CD4-positive, alpha-beta memory T cell (primary cell): ENCODE data around the gene CHSY1. TPM values are rescaled to one million over a fixed set of nuclear protein-coding genes. Genes with fewer than 3 reads are reported as not detected.
A peak's percentile ranks its signal among the peaks of the same experiment; 100 is the strongest.

ENCODE experiments used
- CTCF ChIA-PET: fragments of 350-600 bp; sonication (Branson Sonifier 250); formaldehyde crosslinking; loops from one replicate; lab custom pipeline; 2021; ENCODE audit warnings: inconsistent platforms; ENCODE audit not compliant: partially characterized antibody; lab: Charles Lee
- POLR2A ChIA-PET: fragments of 350-600 bp; sonication (Branson Sonifier 250); formaldehyde crosslinking; loops from one replicate; lab custom pipeline; 2021; ENCODE audit not compliant: partially characterized antibody; lab: Charles Lee
- DNase-seq, 5 donors: peaks; one replicate each; pipeline versions ENCODE4 v3.0.0 to v3.0.0-alpha.2; 2020 to 2022; ENCODE audit warnings: mixed read lengths in 1 of 5
- H3K27ac ChIP-seq: one replicate; pipeline ENCODE4 v1.7.0; 2013; ENCODE audit warnings: low read depth, low read length
- H3K27me3 ChIP-seq: 2 replicates; pipeline ENCODE4 v1.7.0; 2013; ENCODE audit warnings: mild to moderate bottlenecking, low read length, moderate library complexity; ENCODE audit not compliant: insufficient read depth
- H3K36me3 ChIP-seq: 2 replicates; pipeline ENCODE4 v1.7.0; 2013; ENCODE audit warnings: mild to moderate bottlenecking, low read length, moderate library complexity; ENCODE audit not compliant: insufficient read depth
- H3K4me1 ChIP-seq: 2 replicates; pipeline ENCODE4 v1.7.0; 2013; ENCODE audit warnings: mild to moderate bottlenecking, low read length, moderate library complexity; ENCODE audit not compliant: insufficient read depth
- H3K4me3 ChIP-seq, 2 donors: one replicate each; pipeline ENCODE4 v1.7.0; 2013; ENCODE audit warnings: low read length in 2 of 2, mild to moderate bottlenecking in 1 of 2
- H3K9me3 ChIP-seq, 2 donors: one replicate each; pipeline ENCODE4 v1.7.0; 2013; ENCODE audit warnings: low read length in 2 of 2, control low read depth in 1 of 2; ENCODE audit not compliant: control insufficient read depth in 1 of 2
- H3K27ac Mint-ChIP-seq, 7 donors: one replicate each; pipeline ENCODE4 v1.8.0; 2020 to 2021; ENCODE audit warnings: mixed read lengths in 7 of 7, mild to moderate bottlenecking in 6 of 7, inconsistent platforms in 3 of 7, moderate library complexity in 3 of 7
- H3K27me3 Mint-ChIP-seq, 2 donors: one replicate each; pipeline ENCODE4 v1.8.0; 2020 to 2021; ENCODE audit warnings: mixed read lengths in 2 of 2
- H3K36me3 Mint-ChIP-seq, 2 donors: one replicate each; pipeline ENCODE4 v1.8.0; 2020 to 2021; ENCODE audit warnings: mixed read lengths in 2 of 2, inconsistent platforms in 1 of 2, mild to moderate bottlenecking in 1 of 2
- H3K4me1 Mint-ChIP-seq, 4 donors: one replicate each; pipeline ENCODE4 v1.8.0; 2020 to 2021; ENCODE audit warnings: mixed read lengths in 4 of 4, mild to moderate bottlenecking in 1 of 4
- H3K4me3 Mint-ChIP-seq, 8 donors: one replicate each; pipeline ENCODE4 v1.8.0; 2020 to 2021; ENCODE audit warnings: mixed read lengths in 8 of 8, mild to moderate bottlenecking in 7 of 8, moderate library complexity in 6 of 8, inconsistent platforms in 3 of 8
- H3K9me3 Mint-ChIP-seq, 8 donors: one replicate each; pipeline ENCODE4 v1.8.0; 2020 to 2021; ENCODE audit warnings: mixed read lengths in 8 of 8, mild to moderate bottlenecking in 5 of 8, inconsistent platforms in 3 of 8, moderate library complexity in 1 of 8
- intact Hi-C: fragments of 100-400 bp; cut with micrococcal nuclease; formaldehyde crosslinking; loops from one replicate; pipeline ENCODE4 v1.15.1; 2023
- polyA plus RNA-seq, 2 donors: library from polyadenylated mRNA; unstranded; fragments of 300-500 nt; fragmentation: Illumina TruSeq; gene quantifications; one replicate each; pipeline ENCODE4 v1.2.3, GENCODE V29; 2021
- total RNA-seq, 2 experiments: library from RNA; stranded (reverse); gene quantifications; one replicate each; pipeline ENCODE4 v1.2.3, GENCODE V29; 2021

CHSY1 gene
- total and polyA plus RNA-seq, 4 experiments from 2014 or later, result 0.64 to 11.9 (median 6.9) TPM

DNA sequence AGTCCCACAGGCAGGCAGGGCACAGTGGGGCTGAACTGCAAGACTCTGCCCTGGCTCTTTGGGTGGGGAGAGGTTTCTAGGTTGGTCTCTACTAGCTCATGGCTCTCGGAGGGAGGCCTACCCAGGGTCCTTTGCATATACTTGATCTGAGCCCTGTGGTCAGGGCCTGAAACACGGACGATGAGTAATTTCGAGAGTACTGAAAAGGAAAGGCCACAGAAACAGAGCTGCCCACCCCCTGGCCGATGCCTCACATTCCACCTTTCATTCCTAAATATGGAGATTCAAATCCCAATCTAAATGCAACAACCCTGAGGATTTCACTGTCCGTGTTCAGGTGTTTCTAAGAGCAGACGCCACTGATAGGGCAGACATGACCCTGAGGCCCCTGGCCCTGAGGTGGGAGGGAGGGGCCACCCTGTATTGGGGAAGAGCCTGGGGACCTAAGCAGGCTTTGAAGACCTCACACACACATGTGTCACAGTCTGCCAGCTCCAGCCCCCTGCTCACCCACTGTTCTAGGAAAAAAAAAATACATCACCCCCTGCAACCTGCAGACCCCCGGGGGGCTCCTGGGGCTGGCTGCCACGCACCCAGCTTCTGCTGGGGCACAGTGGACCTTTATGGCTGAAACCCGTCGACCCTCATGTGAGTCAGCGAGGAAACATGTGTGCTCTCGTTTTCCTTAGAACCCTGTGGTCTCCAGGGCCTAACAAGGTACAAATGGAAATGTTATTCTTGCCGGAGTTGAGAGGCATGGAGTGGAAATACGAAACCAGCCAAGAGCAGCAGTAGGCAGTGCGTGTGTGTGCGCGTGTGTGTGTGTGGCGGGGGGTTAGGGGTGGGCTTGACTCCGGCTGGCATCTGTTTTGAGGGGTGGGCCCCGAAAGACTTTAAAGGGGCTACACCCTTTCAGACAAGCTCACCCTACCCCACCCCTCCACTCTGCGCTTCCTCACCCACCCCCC is 112.7 kb downstream of the CHSY1 start:
- CTCF ChIA-PET, result no interaction called here
- intact Hi-C loops, result no loop called here

GRCh38 chr15:101138086-101138660 is 113.7 kb downstream of the CHSY1 start:
- no peak overlapping the region for H3K4me3 ChIP-seq
- Mint-ChIP-seq H3K4me1 (peaks cover 13 to 24% (median 18%) of the 10 kb centered on the region in 4 donors), H3K36me3 (peaks cover 0 to 5% of the 10 kb centered on the region in 2 donors), H3K27ac (peak overlapping the region in 1 of 7 donors; percentile 45), H3K9me3 (peaks cover 0 to 10% (median 6%) of the 10 kb centered on the region in 8 donors), H3K27me3 (peaks cover 0 to 2% of the 10 kb centered on the region in 2 donors), H3K4me3 (no peak overlapping the region)
- CTCF ChIA-PET, result no interaction called here
- H3K27me3 ChIP-seq, result no peaks in the 10 kb centered on the region
- no peaks in the 10 kb centered on the region for H3K36me3 ChIP-seq
- peaks cover 18% of the 10 kb centered on the region for H3K4me1 ChIP-seq
- intact Hi-C loops, result no loop called here
- H3K27ac ChIP-seq, result no peak overlapping the region
- no peaks in the 10 kb centered on the region for H3K9me3 ChIP-seq
- no peak for DNase-seq
- POLR2A ChIA-PET, result no interaction called here

More for the DNA sequence above, 112.7 kb downstream of the CHSY1 start:
- peaks cover 0 to 5% of the 10 kb centered on the region in 2 donors for H3K36me3 Mint-ChIP-seq
- no peak overlapping the region for H3K27ac Mint-ChIP-seq
- Histone ChIP-seq H3K4me1 (peaks cover 18% of the 10 kb centered on the region), H3K36me3 (no peaks in the 10 kb centered on the region), H3K4me3 (no peak overlapping the region), H3K27me3 (no peaks in the 10 kb centered on the region), H3K27ac (no peak overlapping the region), H3K9me3 (no peaks in the 10 kb centered on the region)
- peaks cover 13 to 24% (median 18%) of the 10 kb centered on the region in 4 donors for H3K4me1 Mint-ChIP-seq
- H3K4me3 Mint-ChIP-seq, result no peak overlapping the region
- POLR2A ChIA-PET, result no interaction called here
- no peak for DNase-seq
- peaks cover 0 to 10% (median 6%) of the 10 kb centered on the region in 8 donors for H3K9me3 Mint-ChIP-seq
- peaks cover 0 to 2% of the 10 kb centered on the region in 2 donors for H3K27me3 Mint-ChIP-seq

GRCh38 chr15:101137312-101137940 is 114.4 kb downstream of the CHSY1 start:
- H3K4me3 Mint-ChIP-seq, result peak overlapping the region in 4 of 8 donors; percentile 21 to 54 (median 43)
- peak overlapping the region in 2 of 7 donors; percentile 9 to 76 for H3K27ac Mint-ChIP-seq
- intact Hi-C loops, result no loop called here
- H3K9me3 ChIP-seq, result no peaks in the 10 kb centered on the region
- no peak for DNase-seq
- H3K36me3 Mint-ChIP-seq, result peaks cover 0 to 5% of the 10 kb centered on the region in 2 donors
- H3K27ac ChIP-seq, result no peak overlapping the region
- ChIA-PET CTCF (no interaction called here), POLR2A (no interaction called here)
- H3K36me3 ChIP-seq, result no peaks in the 10 kb centered on the region
- peaks cover 0 to 10% (median 6%) of the 10 kb centered on the region in 8 donors for H3K9me3 Mint-ChIP-seq
- H3K4me1 Mint-ChIP-seq, result peaks cover 13 to 24% (median 18%) of the 10 kb centered on the region in 4 donors
- no peak overlapping the region for H3K4me3 ChIP-seq
- H3K27me3 ChIP-seq, result no peaks in the 10 kb centered on the region
- H3K4me1 ChIP-seq, result peaks cover 18% of the 10 kb centered on the region
- peaks cover 0 to 2% of the 10 kb centered on the region in 2 donors for H3K27me3 Mint-ChIP-seq

- Histone ChIP-seq H3K36me3 (no peaks in the 10 kb centered on the region), H3K4me3 (no peak overlapping the region), H3K4me1 (peaks cover 18% of the 10 kb centered on the region), H3K27me3 (no peaks in the 10 kb centered on the region), H3K9me3 (no peaks in the 10 kb centered on the region), H3K27ac (no peak overlapping the region)
- H3K4me1 Mint-ChIP-seq, result peaks cover 13 to 24% (median 18%) of the 10 kb centered on the region in 4 donors
- H3K9me3 Mint-ChIP-seq, result peaks cover 0 to 10% (median 6%) of the 10 kb centered on the region in 8 donors
- intact Hi-C loops, result no loop called here
- H3K27me3 Mint-ChIP-seq, result peaks cover 0 to 2% of the 10 kb centered on the region in 2 donors
- peak overlapping the region in 2 of 8 donors; percentile 25 to 46 for H3K4me3 Mint-ChIP-seq
- no peak for DNase-seq
- H3K36me3 Mint-ChIP-seq, result peaks cover 0 to 5% of the 10 kb centered on the region in 2 donors
- POLR2A ChIA-PET, result no interaction called here
- CTCF ChIA-PET, result no interaction called here
- H3K27ac Mint-ChIP-seq, result peak overlapping the region in 3 of 7 donors; percentile 55 to 81 (median 76)
Observed at GRCh38 chr15:101136381-101137268, 115.2 kb downstream of the CHSY1 start.

DNA sequence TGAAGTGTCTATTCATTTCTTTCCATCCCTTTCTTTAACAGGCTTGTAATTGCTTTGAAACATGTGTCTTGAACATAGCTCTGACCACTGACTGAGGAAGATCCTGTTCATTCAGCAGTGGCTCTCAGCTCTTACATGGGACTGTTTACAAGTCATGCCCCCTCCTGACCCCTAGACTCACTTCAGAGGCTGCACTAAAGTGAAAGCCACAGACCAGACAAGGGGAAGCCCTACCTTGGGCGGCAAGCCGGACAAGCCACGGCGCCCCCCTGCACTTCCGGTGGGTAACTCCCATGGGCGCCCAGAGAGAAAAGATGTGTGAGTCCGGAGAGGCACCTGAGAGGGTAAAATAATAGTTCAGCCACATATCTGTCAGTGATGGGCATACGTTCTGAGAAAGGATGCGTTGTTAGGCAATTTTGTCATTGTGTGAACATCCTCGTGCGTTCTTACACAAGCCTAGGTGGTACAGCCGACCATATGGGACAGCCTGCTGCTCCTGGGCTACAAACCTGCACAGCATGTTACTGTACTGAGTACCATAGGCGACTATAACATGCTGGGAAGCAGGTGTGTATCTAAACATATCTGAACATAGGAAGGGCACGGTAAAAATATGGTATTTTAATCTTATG is 116.2 kb downstream of the CHSY1 start:
- intact Hi-C loops, result no loop called here
- no peak for DNase-seq
- H3K4me3 Mint-ChIP-seq, result peak overlapping the region in 1 of 8 donors; percentile 35

GRCh38 chr15:101134780-101135179 is 117.1 kb downstream of the CHSY1 start:
- Histone ChIP-seq H3K9me3 (no peaks in the 10 kb centered on the region), H3K27me3 (no peaks in the 10 kb centered on the region), H3K27ac (no peak overlapping the region), H3K4me3 (no peak overlapping the region), H3K36me3 (no peaks in the 10 kb centered on the region), H3K4me1 (peaks cover 18% of the 10 kb centered on the region)
- Mint-ChIP-seq H3K27me3 (peaks cover 0 to 3% of the 10 kb centered on the region in 2 donors), H3K9me3 (peaks cover 0 to 10% (median 7%) of the 10 kb centered on the region in 8 donors), H3K27ac (no peak overlapping the region), H3K4me3 (no peak overlapping the region), H3K4me1 (peaks cover 13 to 24% (median 20%) of the 10 kb centered on the region in 4 donors), H3K36me3 (peaks cover 0 to 5% of the 10 kb centered on the region in 2 donors)
- DNase-seq, result no peak
- intact Hi-C loops, result no loop called here
- POLR2A ChIA-PET, result no interaction called here
- CTCF ChIA-PET, result no interaction called here

More for the DNA sequence above, 116.2 kb downstream of the CHSY1 start:
- peaks cover 0 to 2% of the 10 kb centered on the region in 2 donors for H3K27me3 Mint-ChIP-seq
- peaks cover 18% of the 10 kb centered on the region for H3K4me1 ChIP-seq
- H3K9me3 Mint-ChIP-seq, result peaks cover 0 to 10% (median 6%) of the 10 kb centered on the region in 8 donors
- peak overlapping the region in 2 of 7 donors; percentile 17 to 43 for H3K27ac Mint-ChIP-seq
- no peaks in the 10 kb centered on the region for H3K36me3 ChIP-seq
- POLR2A ChIA-PET, result no interaction called here
- CTCF ChIA-PET, result no interaction called here
- H3K9me3 ChIP-seq, result no peaks in the 10 kb centered on the region
- peaks cover 13 to 24% (median 18%) of the 10 kb centered on the region in 4 donors for H3K4me1 Mint-ChIP-seq
- H3K4me3 ChIP-seq, result no peak overlapping the region
- peaks cover 0 to 5% of the 10 kb centered on the region in 2 donors for H3K36me3 Mint-ChIP-seq
- no peak overlapping the region for H3K27ac ChIP-seq
- H3K27me3 ChIP-seq, result no peaks in the 10 kb centered on the region
